K562 (cell line): ENCODE measurements around the gene CRLF1. TPM values are rescaled to one million over a fixed set of nuclear protein-coding genes. Genes with fewer than 3 reads are reported as not detected.
A peak's percentile ranks its signal among the peaks of the same experiment; 100 is the strongest.

Source experiments
- CEBPG ChIP-seq, 3 experiments: fragments of 200-800 bp in 1 of 3; sonication (Bioruptor generic) in 1 of 3; sonication (generic) in 1 of 3; formaldehyde crosslinking in 1 of 3; IDR thresholded peaks in 2 of 3; conservative IDR thresholded peaks in 1 of 3; 2 replicates each; pipeline versions ENCODE4 v1.6.1 to v1.8.0; 2016 to 2022; ENCODE audit warnings: missing compliant biosample characterization in 2 of 3, missing genetic modification characterization in 2 of 3, mild to moderate bottlenecking in 1 of 3, missing genetic modification reagents in 1 of 3
- COPS2 ChIP-seq: fragments of 450-650 bp; conservative IDR thresholded peaks from 2 replicates; pipeline ENCODE4 v1.6.1; 2016; ENCODE audit warnings: mild to moderate bottlenecking, moderate library complexity
- EZH2 ChIP-seq: IDR thresholded peaks from 2 replicates; pipeline ENCODE4 v1.6.1; 2012; ENCODE audit warnings: low read depth, mild to moderate bottlenecking, inconsistent platforms, low read length, borderline replicate concordance
- FOXK2 ChIP-seq, 2 experiments: fragments of 450-650 bp; IDR thresholded peaks in 1 of 2; conservative IDR thresholded peaks in 1 of 2; 2 replicates each; pipeline ENCODE4 v1.6.1; 2016; ENCODE audit warnings: low read depth in 2 of 2, mild to moderate bottlenecking in 1 of 2
- HCFC1 ChIP-seq: IDR thresholded peaks from 2 replicates; pipeline ENCODE4 v1.6.1; 2012; ENCODE audit warnings: low read depth, low read length, improper control_type of control experiment
- HDAC1 ChIP-seq, 2 experiments: fragments of 450-650 bp; IDR thresholded peaks; 2 replicates each; pipeline ENCODE4 v1.6.1; 2016 to 2017; ENCODE audit warnings: inconsistent platforms in 1 of 2, mild to moderate bottlenecking in 1 of 2, moderate library complexity in 1 of 2
- MAZ ChIP-seq, 2 experiments: fragments of 450-650 bp in 1 of 2; sonication (generic) in 1 of 2; formaldehyde crosslinking; IDR thresholded peaks in 1 of 2; conservative IDR thresholded peaks in 1 of 2; 2 replicates each; pipeline versions ENCODE4 v1.4.0 to v1.5.0; 2020; ENCODE audit warnings: mild to moderate bottlenecking in 1 of 2, missing genetic modification reagents in 1 of 2
- MLX ChIP-seq, 2 experiments: fragments of 450-650 bp in 1 of 2; sonication (generic) in 1 of 2; formaldehyde crosslinking; conservative IDR thresholded peaks; 2 replicates each; pipeline versions ENCODE4 v1.4.0 to v1.8.1; 2020 to 2022; ENCODE audit warnings: mild to moderate bottlenecking in 1 of 2, missing genetic modification reagents in 1 of 2
- MTA2 ChIP-seq: fragments of 450-650 bp; IDR thresholded peaks from 2 replicates; pipeline ENCODE4 v1.6.1; 2016; ENCODE audit warnings: low read depth
- MXI1 ChIP-seq: IDR thresholded peaks from 2 replicates; pipeline ENCODE4 v1.6.1; 2011; ENCODE audit warnings: low read depth, mild to moderate bottlenecking, improper control_type of control experiment, low read length
- PREB ChIP-seq: sonication (generic); formaldehyde crosslinking; IDR thresholded peaks from 2 replicates; pipeline ENCODE4 v1.8.1; 2023; ENCODE audit warnings: mild to moderate bottlenecking, missing genetic modification reagents
- TSC22D4 ChIP-seq: fragments of 450-650 bp; IDR thresholded peaks from 2 replicates; pipeline ENCODE4 v1.6.1; 2016; ENCODE audit warnings: missing genetic modification characterization, missing biosample characterization, control low read depth
- ZFP30 ChIP-seq: fragments of 250-450 bp; sonication (Bioruptor Pico); IDR thresholded peaks from 2 replicates; pipeline ENCODE4 v1.8.0; 2022; ENCODE audit warnings: moderate library complexity, mild to moderate bottlenecking, inconsistent platforms, borderline replicate concordance
- ZFP36 ChIP-seq: fragments of 150-350 bp; IDR thresholded peaks from 2 replicates; pipeline ENCODE4 v1.6.1; 2018; ENCODE audit warnings: low read length, low read depth; ENCODE audit not compliant: partially characterized antibody
- ZNF311 ChIP-seq: fragments of 250-450 bp; sonication (Bioruptor Pico); IDR thresholded peaks from 2 replicates; pipeline ENCODE4 v1.4.0; 2020; ENCODE audit warnings: mild to moderate bottlenecking, moderate library complexity
- ZNF76 ChIP-seq: fragments of 250-450 bp; sonication (Bioruptor Pico); IDR thresholded peaks from 2 replicates; pipeline ENCODE4 v1.4.0; 2020; ENCODE audit warnings: mild to moderate bottlenecking, moderate library complexity, borderline replicate concordance
- polyA plus RNA-seq, 8 experiments: library from polyadenylated mRNA; depleted of rRNA in 4 of 8; stranded (reverse) in 5 of 8; unstranded in 3 of 8; fragments of >200 nt; fragmentation: Nextera tagmentation in 2 of 8; fragmentation: Illumina TruSeq in 1 of 8; extraction: Ambion mirVana in 2 of 8; extraction: Trizol in 1 of 8; gene quantifications; 2 replicates each; pipeline versions ENCODE4 v1.2.1 to v1.2.3, GENCODE V29; 2011 to 2014; ENCODE audit warnings: inconsistent platforms in 1 of 8, missing spikeins in 1 of 8
- total RNA-seq, 7 experiments: library from RNA; depleted of rRNA in 6 of 7; stranded (reverse); fragments of >200 nt in 6 of 7; fragmentation: Illumina TruSeq in 2 of 7; extraction: Trizol in 2 of 7; gene quantifications; 2 replicates each; pipeline versions ENCODE4 v1.2.1 to v1.2.3, GENCODE V29; 2011 to 2021; ENCODE audit warnings: low replicate concordance in 1 of 7
- TF ChIP-seq, protein P1 (sequence below), 2 experiments: fragments of 150-350 bp in 1 of 2; IDR thresholded peaks; 2 replicates each; pipeline ENCODE4 v1.6.1; 2012 to 2016; ENCODE audit warnings: low read depth in 2 of 2, low read length in 2 of 2, mild to moderate bottlenecking in 1 of 2, moderate library complexity in 1 of 2

Gene CRLF1
- total and polyA plus RNA-seq, 9 of the 15 experiments (the other 6 are each of a cell fraction or from before 2014, with no cell fraction given), result 0.85 to 3.6 (median 1.7) TPM

DNA sequence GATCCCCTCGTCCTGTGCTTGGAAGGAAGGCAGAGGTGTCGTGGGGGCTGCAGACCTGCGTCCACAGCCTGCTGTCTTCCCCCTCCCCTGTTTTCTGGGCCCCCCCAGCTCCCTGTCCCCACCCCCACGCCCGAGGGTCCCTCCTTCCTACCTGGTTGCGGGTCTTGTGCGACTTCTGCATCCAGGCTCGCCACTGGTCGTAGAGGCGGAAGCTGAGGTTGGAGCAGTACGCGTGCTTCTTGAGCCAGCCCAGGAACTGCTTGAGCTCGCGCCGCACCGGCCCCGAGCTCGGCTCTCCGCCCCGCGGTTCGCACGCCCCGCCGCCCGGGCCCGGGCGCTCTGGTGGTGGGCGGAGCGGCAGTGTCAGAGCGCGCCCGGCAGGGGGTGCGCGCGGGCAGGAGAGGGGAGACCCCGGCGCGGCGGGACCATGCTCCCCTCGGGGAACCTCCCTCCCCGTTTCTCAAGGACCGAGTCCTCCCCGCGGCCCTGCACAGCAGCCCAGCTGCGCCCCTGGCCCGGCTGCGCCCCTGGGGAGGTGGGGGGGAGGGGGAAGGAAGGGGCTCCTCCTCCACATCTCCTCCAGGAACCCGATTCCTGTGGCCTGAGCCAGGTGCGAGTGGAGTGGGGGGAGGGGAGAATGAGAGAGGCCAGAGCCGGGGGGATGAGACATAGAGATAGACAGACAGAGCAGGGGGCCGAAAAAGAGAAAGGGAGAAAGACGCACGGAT is 12.3 kb downstream of the CRLF1 start (continued):
- TF ChIP-seq CEBPG (CRISPR knock-in tag; IDR thresholded peaks at IDR 0.05) (no peak), CEBPG (tag; conservative IDR thresholded peaks at IDR 0.05 in 1 of 2, IDR thresholded peaks at IDR 0.05 in 1 of 2) (no peak), PREB (CRISPR knock-in tag) (no peak), MLX (CRISPR knock-in tag; conservative IDR thresholded peaks at IDR 0.05) (no peak), COPS2 (no peak), HCFC1 (no peak), MTA2 (no peak), ZFP36 (no peak), MAZ (CRISPR knock-in tag; conservative IDR thresholded peaks at IDR 0.05 in 1 of 2, IDR thresholded peaks at IDR 0.05 in 1 of 2) (peak; percentile 59 to 68; a peak in 3 of 4 replicates), HDAC1 (IDR thresholded peaks at IDR 0.05) (no peak), TSC22D4 (tag) (no peak), MXI1 (no peak), ZNF76 (CRISPR knock-in tag) (no peak), FOXK2 (conservative IDR thresholded peaks at IDR 0.05 in 1 of 2, IDR thresholded peaks at IDR 0.05 in 1 of 2; ENCODE audit: low read depth in 2 of 2) (no peak), EZH2 (no peak), ZNF311 (CRISPR knock-in tag) (no peak), ZFP30 (CRISPR knock-in tag) (no peak)
- TF ChIP-seq, protein P1, sequence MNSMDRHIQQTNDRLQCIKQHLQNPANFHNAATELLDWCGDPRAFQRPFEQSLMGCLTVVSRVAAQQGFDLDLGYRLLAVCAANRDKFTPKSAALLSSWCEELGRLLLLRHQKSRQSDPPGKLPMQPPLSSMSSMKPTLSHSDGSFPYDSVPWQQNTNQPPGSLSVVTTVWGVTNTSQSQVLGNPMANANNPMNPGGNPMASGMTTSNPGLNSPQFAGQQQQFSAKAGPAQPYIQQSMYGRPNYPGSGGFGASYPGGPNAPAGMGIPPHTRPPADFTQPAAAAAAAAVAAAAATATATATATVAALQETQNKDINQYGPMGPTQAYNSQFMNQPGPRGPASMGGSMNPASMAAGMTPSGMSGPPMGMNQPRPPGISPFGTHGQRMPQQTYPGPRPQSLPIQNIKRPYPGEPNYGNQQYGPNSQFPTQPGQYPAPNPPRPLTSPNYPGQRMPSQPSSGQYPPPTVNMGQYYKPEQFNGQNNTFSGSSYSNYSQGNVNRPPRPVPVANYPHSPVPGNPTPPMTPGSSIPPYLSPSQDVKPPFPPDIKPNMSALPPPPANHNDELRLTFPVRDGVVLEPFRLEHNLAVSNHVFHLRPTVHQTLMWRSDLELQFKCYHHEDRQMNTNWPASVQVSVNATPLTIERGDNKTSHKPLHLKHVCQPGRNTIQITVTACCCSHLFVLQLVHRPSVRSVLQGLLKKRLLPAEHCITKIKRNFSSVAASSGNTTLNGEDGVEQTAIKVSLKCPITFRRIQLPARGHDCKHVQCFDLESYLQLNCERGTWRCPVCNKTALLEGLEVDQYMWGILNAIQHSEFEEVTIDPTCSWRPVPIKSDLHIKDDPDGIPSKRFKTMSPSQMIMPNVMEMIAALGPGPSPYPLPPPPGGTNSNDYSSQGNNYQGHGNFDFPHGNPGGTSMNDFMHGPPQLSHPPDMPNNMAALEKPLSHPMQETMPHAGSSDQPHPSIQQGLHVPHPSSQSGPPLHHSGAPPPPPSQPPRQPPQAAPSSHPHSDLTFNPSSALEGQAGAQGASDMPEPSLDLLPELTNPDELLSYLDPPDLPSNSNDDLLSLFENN (IDR thresholded peaks at IDR 0.05; ENCODE audit: low read depth in 2 of 2, low read length in 2 of 2), result no peak
